ENCODE data around the gene FBXL13.

DNA sequence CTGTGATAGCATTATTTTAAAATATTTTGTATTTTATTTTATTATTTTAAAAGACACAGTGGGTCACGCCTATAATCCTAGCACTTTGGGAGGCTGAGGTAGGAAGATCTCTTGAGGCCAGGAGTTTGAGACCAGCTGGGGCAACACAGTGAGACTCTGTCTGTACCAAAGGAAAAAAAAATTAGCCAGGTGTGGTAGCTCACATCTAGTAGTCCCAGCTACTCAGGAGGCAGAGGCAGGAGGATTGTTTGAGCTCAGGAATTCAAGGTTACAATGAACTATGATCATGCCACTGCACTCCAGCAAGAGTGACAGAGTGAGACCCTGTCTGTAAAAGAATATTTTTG lies 37.1 kb downstream of the FBXL13 start:
- TF ChIP-seq, protein P1, sequence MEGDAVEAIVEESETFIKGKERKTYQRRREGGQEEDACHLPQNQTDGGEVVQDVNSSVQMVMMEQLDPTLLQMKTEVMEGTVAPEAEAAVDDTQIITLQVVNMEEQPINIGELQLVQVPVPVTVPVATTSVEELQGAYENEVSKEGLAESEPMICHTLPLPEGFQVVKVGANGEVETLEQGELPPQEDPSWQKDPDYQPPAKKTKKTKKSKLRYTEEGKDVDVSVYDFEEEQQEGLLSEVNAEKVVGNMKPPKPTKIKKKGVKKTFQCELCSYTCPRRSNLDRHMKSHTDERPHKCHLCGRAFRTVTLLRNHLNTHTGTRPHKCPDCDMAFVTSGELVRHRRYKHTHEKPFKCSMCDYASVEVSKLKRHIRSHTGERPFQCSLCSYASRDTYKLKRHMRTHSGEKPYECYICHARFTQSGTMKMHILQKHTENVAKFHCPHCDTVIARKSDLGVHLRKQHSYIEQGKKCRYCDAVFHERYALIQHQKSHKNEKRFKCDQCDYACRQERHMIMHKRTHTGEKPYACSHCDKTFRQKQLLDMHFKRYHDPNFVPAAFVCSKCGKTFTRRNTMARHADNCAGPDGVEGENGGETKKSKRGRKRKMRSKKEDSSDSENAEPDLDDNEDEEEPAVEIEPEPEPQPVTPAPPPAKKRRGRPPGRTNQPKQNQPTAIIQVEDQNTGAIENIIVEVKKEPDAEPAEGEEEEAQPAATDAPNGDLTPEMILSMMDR (IDR thresholded peaks at IDR 0.05): no peak
- no peak for TF ChIP-seq POLR2A (IDR thresholded peaks at IDR 0.05)
